AML-193 (cell line): ENCODE results near the gene SOCS6.

Experiments used
- DNase-seq, 2 experiments: peaks; one replicate each; lab custom pipeline; 2025; lab: John Stamatoyannopoulos, UW

The SOCS6 gene

GRCh38 chr18:70289351-70290312 lies 787 bp downstream of the SOCS6 start:
- no peak for DNase-seq

- no peak for DNase-seq
These were observed 1.8 kb downstream of the SOCS6 start for GRCh38 chr18:70290482-70291294.

GRCh38 chr18:70291295-70291574 lies 2.4 kb downstream of the SOCS6 start:
- no peak for DNase-seq

GRCh38 chr18:70292628-70293027 lies 3.8 kb downstream of the SOCS6 start:
- no peak for DNase-seq

GRCh38 chr18:70293166-70293565 lies 4.3 kb downstream of the SOCS6 start:
- no peak for DNase-seq

GRCh38 chr18:70294471-70295191 lies 5.8 kb downstream of the SOCS6 start:
- no peak for DNase-seq

- no peak for DNase-seq
These were observed 6.6 kb downstream of the SOCS6 start for GRCh38 chr18:70295192-70296188.

- no peak for DNase-seq
These were observed 7.4 kb downstream of the SOCS6 start for GRCh38 chr18:70296289-70296688.

- no peak for DNase-seq
These were observed 7.9 kb downstream of the SOCS6 start for GRCh38 chr18:70296781-70297180.

- no peak for DNase-seq
These were observed 10.5 kb downstream of the SOCS6 start for GRCh38 chr18:70299393-70299792.

- no peak for DNase-seq
These were observed 12.8 kb downstream of the SOCS6 start for GRCh38 chr18:70301667-70302066.

GRCh38 chr18:70308555-70309294 lies 19.9 kb downstream of the SOCS6 start:
- no peak for DNase-seq

- DNase-seq, result no peak
These were observed 21.9 kb downstream of the SOCS6 start for GRCh38 chr18:70310560-70311320.

GRCh38 chr18:70311726-70312125 lies 22.9 kb downstream of the SOCS6 start:
- no peak for DNase-seq

- DNase-seq, result no peak
These were observed 24.8 kb downstream of the SOCS6 start for GRCh38 chr18:70313640-70314039.

GRCh38 chr18:70314151-70314782 lies 25.4 kb downstream of the SOCS6 start:
- no peak for DNase-seq

- no peak for DNase-seq
These were observed 30.3 kb downstream of the SOCS6 start for GRCh38 chr18:70319187-70319586.

GRCh38 chr18:70321616-70322015 lies 32.8 kb downstream of the SOCS6 start:
- DNase-seq, result no peak

- DNase-seq, result no peak
These were observed 33.5 kb downstream of the SOCS6 start for GRCh38 chr18:70322385-70322784.
